Natural killer cell (primary cell): ENCODE measurements around the gene DNLZ. TPM values are rescaled to one million over a fixed set of nuclear protein-coding genes. Genes with fewer than 3 reads are reported as not detected.
A peak's percentile ranks its signal among the peaks of the same experiment; 100 is the strongest.

Experiments
- ATAC-seq, 3 donors: fragments of 150-1000 bp in 2 of 3; fragments of 200-7000 bp in 1 of 3; cut with Tn5 transposase; 1 replicate in 1 of 3; 2 replicates in 2 of 3; pipeline ENCODE4 v1.10.0; 2021; ENCODE audit warnings: mild to moderate bottlenecking in 2 of 3, moderate library complexity in 2 of 3
- DNase-seq, 2 donors: peaks; one replicate each; pipeline versions ENCODE4 v3.0.0 to v3.0.0-alpha.2; 2013 to 2021; ENCODE audit warnings: mixed read lengths in 1 of 2
- H3K27ac ChIP-seq: one replicate; pipeline ENCODE4 v1.5.1; 2013; ENCODE audit warnings: mild to moderate bottlenecking, low read length
- H3K27me3 ChIP-seq: one replicate; pipeline ENCODE4 v1.6.1; 2013; ENCODE audit warnings: low read length; ENCODE audit not compliant: control insufficient read depth, insufficient read depth
- H3K36me3 ChIP-seq: one replicate; pipeline ENCODE4 v1.6.1; 2013; ENCODE audit warnings: low read length; ENCODE audit not compliant: control insufficient read depth, insufficient read depth
- H3K4me1 ChIP-seq: one replicate; pipeline ENCODE4 v1.6.1; 2013; ENCODE audit warnings: low read length; ENCODE audit not compliant: control insufficient read depth, insufficient read depth
- H3K4me3 ChIP-seq: one replicate; pipeline ENCODE4 v1.5.1; 2013; ENCODE audit warnings: low read length
- H3K9me3 ChIP-seq: one replicate; pipeline ENCODE4 v1.6.1; 2013; ENCODE audit warnings: low read length; ENCODE audit not compliant: control insufficient read depth, insufficient read depth
- H3K27ac Mint-ChIP-seq, 2 donors: one replicate each; pipeline ENCODE4 v1.8.0; 2022; ENCODE audit warnings: mild to moderate bottlenecking in 2 of 2, mixed read lengths in 2 of 2, moderate library complexity in 1 of 2
- H3K27me3 Mint-ChIP-seq, 2 donors: one replicate each; pipeline ENCODE4 v1.8.0; 2022; ENCODE audit warnings: low read depth in 2 of 2, mixed read lengths in 2 of 2
- H3K36me3 Mint-ChIP-seq: one replicate; pipeline ENCODE4 v1.8.0; 2022; ENCODE audit warnings: mixed read lengths
- H3K4me1 Mint-ChIP-seq, 2 donors: one replicate each; pipeline ENCODE4 v1.8.0; 2022; ENCODE audit warnings: mixed read lengths in 2 of 2
- H3K4me3 Mint-ChIP-seq: one replicate; pipeline ENCODE4 v1.8.0; 2022; ENCODE audit warnings: mild to moderate bottlenecking, moderate library complexity, mixed read lengths
- H3K9me3 Mint-ChIP-seq, 2 donors: one replicate each; pipeline ENCODE4 v1.8.0; 2022; ENCODE audit warnings: mixed read lengths in 2 of 2
- CTCF ChIP-seq: fragments of 200-600 bp; IDR thresholded peaks from one replicate; pipeline ENCODE4 v1.8.0; 2022; ENCODE audit warnings: antibody characterized with exemption
- WGBS: methylation state at CpG from one replicate; pipeline ENCODE4 v1.1.7; 2013; ENCODE audit warnings: missing lambda C conversion rate; ENCODE audit not compliant: insufficient coverage; 5-methylcytosine and 5-hydroxymethylcytosine counted together
- intact Hi-C: fragments of 100-400 bp; cut with micrococcal nuclease; formaldehyde crosslinking; loops from one replicate; pipeline ENCODE4 v1.14.2; 2022
- total RNA-seq, 4 donors: library from RNA; stranded (reverse); fragments of 120-200 nt in 1 of 4; gene quantifications; one replicate each; pipeline versions ENCODE4 v1.2.3 to v1.2.4, GENCODE V29; 2013 to 2022

The DNLZ gene
- total RNA-seq, 3 donors from 2014 or later (not counting 1 experiment from before 2014, with no cell fraction given) = 24.6 to 34.8 (median 28.9) TPM

DNA sequence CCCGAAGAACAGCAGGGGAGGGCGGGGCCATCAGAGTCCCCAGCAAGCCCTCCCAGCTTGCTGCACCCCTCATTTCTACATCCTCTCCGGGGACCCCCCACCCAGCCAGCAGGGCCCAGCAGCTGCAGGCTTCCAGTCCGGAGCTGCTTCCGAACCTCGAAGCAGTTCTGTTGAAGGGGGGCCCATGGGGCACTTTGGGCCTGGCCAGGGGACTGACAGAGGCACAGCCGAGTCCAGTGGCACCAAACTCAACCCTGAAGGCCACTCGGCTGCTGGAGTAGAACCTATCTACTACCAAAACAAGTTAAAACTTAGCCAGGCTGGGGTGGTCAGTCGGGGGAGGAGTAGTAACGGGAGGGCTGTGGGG is 51.6 kb downstream of the DNLZ start:
- Mint-ChIP-seq H3K4me1 (peaks cover 26 to 27% of the 10 kb centered on the region in 2 donors), H3K27ac (no peak overlapping the region), H3K36me3 (no peaks in the 10 kb centered on the region), H3K27me3 (peaks cover 0 to 8% of the 10 kb centered on the region in 2 donors), H3K9me3 (peaks cover 4 to 8% of the 10 kb centered on the region in 2 donors), H3K4me3 (no peak overlapping the region)
- intact Hi-C loops = loop anchor here (10.0 kb wide), 3 partner anchors 53 to 1403 kb away; partner anchors contain the start of genes DNLZ and SNAPC4
- 66% methylated on average over 9 of the region's 10 CpGs for WGBS
- Histone ChIP-seq H3K9me3 (peaks cover 24% of the 10 kb centered on the region), H3K4me3 (no peak overlapping the region), H3K36me3 (no peaks in the 10 kb centered on the region), H3K27ac (no peak overlapping the region), H3K4me1 (peaks cover 48% of the 10 kb centered on the region), H3K27me3 (no peaks in the 10 kb centered on the region)
- DNase-seq (no peak), ATAC-seq (no peak)
- TF ChIP-seq CTCF = no peak

DNA sequence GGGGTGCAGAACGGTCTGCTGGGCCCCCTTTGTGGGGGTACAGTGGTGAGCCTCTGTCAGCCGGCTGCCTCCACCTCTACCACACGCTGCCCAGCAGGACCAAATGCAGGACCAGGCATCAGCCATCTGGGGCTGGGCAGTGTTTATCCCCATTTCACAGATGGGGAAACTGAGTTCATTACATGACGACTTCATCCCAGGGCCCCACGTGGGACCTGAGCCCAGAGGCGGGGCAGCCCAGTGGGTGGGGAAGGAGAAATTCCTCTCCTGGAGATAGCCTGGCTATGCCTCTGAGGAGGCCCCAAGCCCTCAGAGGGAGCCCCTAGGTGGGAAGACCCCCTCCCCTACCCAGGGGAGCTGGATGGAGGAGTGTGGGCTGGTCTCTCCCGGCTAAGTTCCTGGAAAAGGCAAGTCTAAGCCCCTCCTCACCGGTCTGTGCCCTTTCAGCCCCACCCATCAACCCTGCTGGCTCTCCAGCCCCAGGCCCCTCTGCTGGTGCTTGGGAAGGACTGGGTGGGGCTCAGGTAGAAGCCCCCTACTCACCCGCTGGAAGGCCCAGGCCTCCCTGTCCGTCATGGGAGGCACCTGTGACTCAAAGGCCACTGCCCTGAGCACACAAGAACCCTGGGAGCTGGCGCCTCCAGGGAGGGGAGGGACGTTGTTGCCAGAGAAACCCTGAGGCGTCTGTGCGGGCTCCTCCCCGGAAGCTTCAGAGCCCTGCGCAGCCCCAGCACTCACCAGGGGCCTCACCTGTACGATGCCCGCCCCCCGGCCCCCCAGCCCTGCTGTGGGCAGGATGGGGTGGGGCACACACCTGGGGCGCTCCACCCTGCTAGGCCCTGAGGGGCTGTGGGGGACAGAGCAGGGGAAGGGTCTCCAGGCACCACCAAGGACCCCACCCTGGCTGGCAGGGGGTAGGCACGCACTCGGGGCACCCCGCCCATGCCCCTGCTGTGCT is 52.2 kb downstream of the DNLZ start:
- Histone ChIP-seq H3K4me1 (peaks cover 49% of the 10 kb centered on the region), H3K27me3 (no peaks in the 10 kb centered on the region), H3K27ac (no peak overlapping the region), H3K36me3 (no peaks in the 10 kb centered on the region), H3K4me3 (no peak overlapping the region), H3K9me3 (peaks cover 17% of the 10 kb centered on the region)
- no peak for ATAC-seq
- Mint-ChIP-seq H3K9me3 (peaks cover 4 to 6% of the 10 kb centered on the region in 2 donors), H3K36me3 (no peaks in the 10 kb centered on the region), H3K27me3 (peaks cover 0 to 5% of the 10 kb centered on the region in 2 donors), H3K27ac (no peak overlapping the region), H3K4me3 (no peak overlapping the region), H3K4me1 (peaks cover 20 to 22% of the 10 kb centered on the region in 2 donors)
- 46% methylated on average over 21 of the region's 23 CpGs for WGBS
- intact Hi-C loops = loop anchor here (10.0 kb wide), 3 partner anchors 53 to 1403 kb away; partner anchors contain the start of genes DNLZ and SNAPC4
- TF ChIP-seq CTCF = no peak
- DNase-seq = peak in 1 of 2 donors; percentile 26

DNA sequence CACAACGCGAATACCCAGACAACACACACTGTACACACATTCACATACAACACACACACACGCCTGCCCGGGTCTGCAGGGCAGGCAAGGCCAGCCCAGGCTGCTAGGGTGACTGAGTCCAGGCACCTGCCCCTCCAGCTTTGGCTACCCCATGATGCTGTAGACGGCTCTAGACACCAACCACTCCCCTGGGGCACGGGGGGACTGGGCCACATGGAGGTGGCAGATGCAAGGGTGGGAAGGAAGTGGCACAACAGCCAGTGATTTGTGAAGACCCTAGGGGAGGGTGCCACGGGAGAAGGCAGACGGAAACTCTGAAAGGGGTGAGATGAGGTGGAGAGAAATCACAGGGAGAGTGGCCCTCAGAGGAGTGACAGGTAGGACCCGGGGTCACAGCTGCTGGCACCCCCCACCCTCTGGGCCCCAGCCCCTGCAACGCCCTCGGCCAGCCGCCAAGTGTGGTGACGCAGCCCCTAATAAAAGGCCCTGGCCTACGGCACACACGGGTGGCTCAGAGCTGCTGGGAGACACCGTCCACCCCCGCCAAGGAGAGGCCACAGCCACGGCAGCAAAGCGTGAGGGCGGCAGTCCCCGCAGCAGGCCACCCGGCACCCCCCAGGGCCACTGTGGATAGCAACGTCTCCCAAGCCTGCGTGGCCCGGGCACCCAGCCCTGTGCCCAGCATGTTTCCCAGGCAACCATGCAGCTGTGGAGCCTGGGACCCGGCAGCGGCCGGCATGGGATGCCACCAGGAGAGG is 53.1 kb downstream of the DNLZ start:
- no peak for ATAC-seq
- DNase-seq = no peak
- intact Hi-C loops = loop anchor here (10.0 kb wide), 3 partner anchors 54 to 1404 kb away; partner anchors contain the start of genes DNLZ and SNAPC4
- H3K9me3 Mint-ChIP-seq = peaks cover 2 to 4% of the 10 kb centered on the region in 2 donors
- H3K36me3 Mint-ChIP-seq = no peaks in the 10 kb centered on the region
- TF ChIP-seq CTCF = no peak
- H3K27ac ChIP-seq = no peak overlapping the region
- H3K4me1 Mint-ChIP-seq = peaks cover 11 to 16% of the 10 kb centered on the region in 2 donors
- no peaks in the 10 kb centered on the region for H3K36me3 ChIP-seq
- peaks cover 45% of the 10 kb centered on the region for H3K4me1 ChIP-seq
- no peaks in the 10 kb centered on the region for H3K27me3 ChIP-seq
- peaks cover 9% of the 10 kb centered on the region for H3K9me3 ChIP-seq
- H3K4me3 Mint-ChIP-seq = no peak overlapping the region
- WGBS = 41% methylated on average over 28 of the region's 28 CpGs
- no peaks in the 10 kb centered on the region for H3K27me3 Mint-ChIP-seq
- H3K27ac Mint-ChIP-seq = no peak overlapping the region
- H3K4me3 ChIP-seq = no peak overlapping the region
